ENCODE measurements around the gene SPCS2. TPM values are rescaled to one million over a fixed set of nuclear protein-coding genes. Genes with fewer than 3 reads are reported as not detected.

SPCS2 gene
- total and polyA plus RNA-seq, 9 donors = 39.8 to 193 (median 125) TPM

- H3K9me3 ChIP-seq = no peaks in the 10 kb centered on the region
- no peaks in the 10 kb centered on the region for H3K27me3 ChIP-seq
- H3K36me3 ChIP-seq = no peaks in the 10 kb centered on the region
- TF ChIP-seq CTCF (IDR thresholded peaks at IDR 0.05) (no peak), POLR2A (IDR thresholded peaks at IDR 0.05) (no peak), EP300 (IDR thresholded peaks at IDR 0.05) (no peak)
- no peak for DNase-seq
- intact Hi-C loops (cut with DNase I) = no loop called here
- no peak overlapping the region for H3K27ac ChIP-seq
- H3K4me3 ChIP-seq = no peak overlapping the region
- WGBS, 3 donors = 65 to 75% (median 70%) methylated on average over 6 of the region's 6 CpGs
- no peaks in the 10 kb centered on the region for H3K4me1 ChIP-seq (ENCODE audit: insufficient read depth)
These were observed 22.4 kb downstream of the SPCS2 start for GRCh38 chr11:74971424-74971823.

- Histone ChIP-seq H3K27me3 (no peaks in the 10 kb centered on the region), H3K4me3 (no peak overlapping the region), H3K27ac (no peak overlapping the region), H3K4me1 (ENCODE audit: insufficient read depth) (no peaks in the 10 kb centered on the region), H3K36me3 (no peaks in the 10 kb centered on the region), H3K9me3 (no peaks in the 10 kb centered on the region)
- WGBS, 3 donors = 89 to 95% (median 93%) methylated on average over 4 of the region's 4 CpGs
- TF ChIP-seq EP300 (IDR thresholded peaks at IDR 0.05) = no peak
- no peak for TF ChIP-seq CTCF (IDR thresholded peaks at IDR 0.05)
- TF ChIP-seq POLR2A (IDR thresholded peaks at IDR 0.05) = no peak
- no peak for DNase-seq
- intact Hi-C loops (cut with DNase I) = no loop called here
These were observed 29.0 kb downstream of the SPCS2 start for GRCh38 chr11:74978041-74978440.

- H3K9me3 ChIP-seq = no peaks in the 10 kb centered on the region
- DNase-seq = no peak
- H3K27me3 ChIP-seq = no peaks in the 10 kb centered on the region
- no peaks in the 10 kb centered on the region for H3K36me3 ChIP-seq
- no peak overlapping the region for H3K4me3 ChIP-seq
- TF ChIP-seq CTCF (IDR thresholded peaks at IDR 0.05) (no peak), EP300 (IDR thresholded peaks at IDR 0.05) (no peak), POLR2A (IDR thresholded peaks at IDR 0.05) (no peak)
- no peak overlapping the region for H3K27ac ChIP-seq
- no peaks in the 10 kb centered on the region for H3K4me1 ChIP-seq (ENCODE audit: insufficient read depth)
- intact Hi-C loops (cut with DNase I) = no loop called here
- 90 to 96% (median 95%) methylated on average over 2 of the region's 2 CpGs for WGBS, 3 donors
These were observed 31.6 kb downstream of the SPCS2 start for GRCh38 chr11:74980634-74981033.

- TF ChIP-seq EP300 (IDR thresholded peaks at IDR 0.05) (no peak), CTCF (IDR thresholded peaks at IDR 0.05) (no peak), POLR2A (IDR thresholded peaks at IDR 0.05) (no peak)
- Histone ChIP-seq H3K4me3 (no peak overlapping the region), H3K27ac (no peak overlapping the region), H3K9me3 (no peaks in the 10 kb centered on the region), H3K4me1 (ENCODE audit: insufficient read depth) (no peaks in the 10 kb centered on the region), H3K27me3 (no peaks in the 10 kb centered on the region), H3K36me3 (no peaks in the 10 kb centered on the region)
- WGBS, 3 donors = 90 to 100% (median 96%) methylated on average over 1 of the region's 1 CpG
- intact Hi-C loops (cut with DNase I) = no loop called here
- DNase-seq = no peak
These were observed 32.8 kb downstream of the SPCS2 start for GRCh38 chr11:74981888-74982287.

- DNase-seq = no peak
- WGBS, 3 donors = 86 to 90% (median 88%) methylated on average over 3 of the region's 3 CpGs
- H3K27ac ChIP-seq = no peak overlapping the region
- H3K9me3 ChIP-seq = no peaks in the 10 kb centered on the region
- intact Hi-C loops (cut with DNase I) = no loop called here
- no peak overlapping the region for H3K4me3 ChIP-seq
- H3K4me1 ChIP-seq (ENCODE audit: insufficient read depth) = peaks cover 2% of the 10 kb centered on the region
- H3K27me3 ChIP-seq = no peaks in the 10 kb centered on the region
- H3K36me3 ChIP-seq = no peaks in the 10 kb centered on the region
- TF ChIP-seq POLR2A (IDR thresholded peaks at IDR 0.05) (no peak), CTCF (IDR thresholded peaks at IDR 0.05) (no peak), EP300 (IDR thresholded peaks at IDR 0.05) (no peak)
These were observed 35.0 kb downstream of the SPCS2 start for GRCh38 chr11:74984070-74984469.

Measured in ovary (tissue), 9 donors.